ENCODE measurements around the gene ARFGEF2.

GRCh38 chr20:49074521-49074920, 153.0 kb downstream of the ARFGEF2 start:
- TF ChIP-seq, protein P1, sequence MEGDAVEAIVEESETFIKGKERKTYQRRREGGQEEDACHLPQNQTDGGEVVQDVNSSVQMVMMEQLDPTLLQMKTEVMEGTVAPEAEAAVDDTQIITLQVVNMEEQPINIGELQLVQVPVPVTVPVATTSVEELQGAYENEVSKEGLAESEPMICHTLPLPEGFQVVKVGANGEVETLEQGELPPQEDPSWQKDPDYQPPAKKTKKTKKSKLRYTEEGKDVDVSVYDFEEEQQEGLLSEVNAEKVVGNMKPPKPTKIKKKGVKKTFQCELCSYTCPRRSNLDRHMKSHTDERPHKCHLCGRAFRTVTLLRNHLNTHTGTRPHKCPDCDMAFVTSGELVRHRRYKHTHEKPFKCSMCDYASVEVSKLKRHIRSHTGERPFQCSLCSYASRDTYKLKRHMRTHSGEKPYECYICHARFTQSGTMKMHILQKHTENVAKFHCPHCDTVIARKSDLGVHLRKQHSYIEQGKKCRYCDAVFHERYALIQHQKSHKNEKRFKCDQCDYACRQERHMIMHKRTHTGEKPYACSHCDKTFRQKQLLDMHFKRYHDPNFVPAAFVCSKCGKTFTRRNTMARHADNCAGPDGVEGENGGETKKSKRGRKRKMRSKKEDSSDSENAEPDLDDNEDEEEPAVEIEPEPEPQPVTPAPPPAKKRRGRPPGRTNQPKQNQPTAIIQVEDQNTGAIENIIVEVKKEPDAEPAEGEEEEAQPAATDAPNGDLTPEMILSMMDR (conservative IDR thresholded peaks at IDR 0.05): no peak
- TF ChIP-seq ZFX (IDR thresholded peaks at IDR 0.05): no peak
